Urinary bladder (tissue), 4 donors: ENCODE data around the gene LPP. TPM values are rescaled to one million over a fixed set of nuclear protein-coding genes. Genes with fewer than 3 reads are reported as not detected.

Experiments used
- DNase-seq: peaks from one replicate; pipeline ENCODE4 v3.0.0-alpha.2; 2015; ENCODE audit errors: extremely low spot score
- H3K27ac ChIP-seq: one replicate; pipeline ENCODE4 v1.5.1; 2013; ENCODE audit warnings: low read depth, mild to moderate bottlenecking, moderate library complexity
- H3K36me3 ChIP-seq: one replicate; pipeline ENCODE4 v1.6.1; 2013; ENCODE audit warnings: mild to moderate bottlenecking, moderate library complexity; ENCODE audit not compliant: insufficient read depth
- H3K4me1 ChIP-seq: one replicate; pipeline ENCODE4 v1.6.1; 2013; ENCODE audit warnings: mild to moderate bottlenecking, moderate library complexity; ENCODE audit not compliant: insufficient read depth
- H3K4me3 ChIP-seq: one replicate; pipeline ENCODE4 v1.5.1; 2013; ENCODE audit warnings: low read depth, low read length
- whole genome bisulfite sequencing: extraction: QIAGEN DNeasy Blood & Tissue Kit; methylation state at CpG from one replicate; pipeline ENCODE4 v1.1.7; 2013; 5-methylcytosine and 5-hydroxymethylcytosine counted together
- polyA plus RNA-seq: library from polyadenylated mRNA; stranded (reverse); fragments of 200-250 nt; gene quantifications from one replicate; pipeline ENCODE4 v1.2.3, GENCODE V29; 2013
- small RNA-seq: library from RNA; depleted of rRNA; stranded (forward); fragments of <200 nt; gene quantifications from one replicate; pipeline ENCODE3, GENCODE V24; 2014
- total RNA-seq: library from RNA; depleted of rRNA; stranded (reverse); fragments of >200 nt; gene quantifications from one replicate; pipeline ENCODE4 v1.2.3, GENCODE V29; 2014
- donor health status: healthy with polysubstance abuse.
- donor health status: healthy.

LPP gene
- total and polyA plus RNA-seq, 2 donors = 133 to 705 TPM

DNA sequence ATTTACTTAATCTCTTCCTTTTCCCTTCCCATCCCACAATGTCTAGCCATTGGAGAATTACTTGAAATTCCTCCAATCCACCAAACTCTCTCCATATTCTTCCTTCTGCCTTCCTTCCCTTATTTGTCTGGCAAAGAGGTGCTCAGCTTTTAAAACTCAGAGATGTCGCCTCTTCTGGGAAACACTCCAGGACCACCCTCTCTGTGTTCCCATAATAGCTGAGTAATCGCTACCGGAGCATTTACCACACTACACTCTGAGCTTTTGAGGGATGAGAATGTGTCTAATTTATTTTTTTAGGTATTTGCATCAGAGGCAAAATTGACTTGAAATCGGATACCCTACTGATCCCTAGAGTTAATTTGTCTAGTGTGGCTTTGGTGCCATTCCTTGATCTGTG lies 772.2 kb downstream of the LPP start:
- H3K36me3 ChIP-seq = no peaks in the 10 kb centered on the region
- WGBS = 81% methylated on average over 4 of the region's 4 CpGs
- DNase-seq = no peak

DNA sequence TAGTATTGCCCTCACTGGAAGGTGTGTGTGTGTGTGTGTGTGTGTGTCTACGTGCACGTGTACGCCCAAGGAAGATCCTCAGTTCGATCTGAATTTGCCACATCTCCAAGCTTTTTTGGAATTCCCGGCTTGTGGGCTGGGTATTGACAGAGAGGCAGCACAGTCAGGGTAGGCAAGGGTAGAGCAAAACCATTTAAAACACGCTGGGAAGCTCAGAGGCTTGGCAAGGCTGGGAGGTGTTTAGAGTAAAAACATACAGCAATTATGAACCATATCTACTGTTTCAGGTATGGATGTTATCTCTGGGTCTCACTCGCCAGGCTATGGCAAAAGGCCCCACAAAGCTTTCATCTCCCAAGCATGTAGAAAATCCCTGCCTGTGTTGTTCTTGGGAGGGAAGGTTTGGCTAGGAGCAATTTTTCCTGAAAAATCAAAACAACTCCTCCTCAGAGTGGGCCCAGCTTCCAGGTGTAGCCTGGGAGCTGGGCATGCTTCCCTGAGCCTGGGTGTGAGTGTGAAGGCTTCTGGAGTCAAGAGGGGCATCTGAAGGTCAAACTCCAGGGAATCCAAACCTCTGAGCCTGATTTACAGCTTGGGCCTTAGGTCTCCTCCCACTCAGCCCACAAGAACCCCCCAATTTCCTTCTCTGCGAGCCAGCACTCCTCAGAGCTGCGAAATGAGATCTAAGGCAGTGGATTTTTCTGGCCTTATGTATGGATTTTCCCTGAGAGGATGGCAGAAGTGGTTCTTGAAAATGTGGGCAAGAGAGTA lies 773.0 kb downstream of the LPP start:
- no peak for DNase-seq
- no peaks in the 10 kb centered on the region for H3K4me1 ChIP-seq
- H3K36me3 ChIP-seq = no peaks in the 10 kb centered on the region
- no peak overlapping the region for H3K27ac ChIP-seq
- no peak overlapping the region for H3K4me3 ChIP-seq
- WGBS = 91% methylated on average over 9 of the region's 9 CpGs

More for the DNA sequence above, 772.2 kb downstream of the LPP start:
- H3K27ac ChIP-seq = no peak overlapping the region
- no peak overlapping the region for H3K4me3 ChIP-seq
- no peaks in the 10 kb centered on the region for H3K4me1 ChIP-seq

DNA sequence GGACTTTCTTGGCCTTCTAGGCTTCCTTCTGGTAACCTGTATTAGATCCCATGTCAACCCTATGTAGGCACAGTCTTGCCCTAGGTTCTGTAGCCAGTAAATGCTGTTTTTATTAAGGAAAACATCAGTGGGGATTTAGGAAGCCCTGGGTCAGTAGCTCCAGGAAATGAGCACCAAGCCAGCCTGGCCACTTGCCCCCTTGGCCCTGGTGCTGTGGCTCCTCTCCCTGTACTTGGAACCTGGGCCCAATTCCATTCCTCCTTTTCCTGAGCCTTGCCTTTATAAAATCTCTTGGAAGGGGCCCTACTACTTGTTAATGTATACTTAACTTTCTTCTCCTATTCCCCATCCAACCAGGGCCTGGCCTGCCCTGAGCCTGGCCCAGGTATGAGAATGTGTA lies 774.0 kb downstream of the LPP start:
- DNase-seq = no peak
- H3K36me3 ChIP-seq = no peaks in the 10 kb centered on the region
- H3K4me1 ChIP-seq = no peaks in the 10 kb centered on the region
- H3K27ac ChIP-seq = no peak overlapping the region
- no peak overlapping the region for H3K4me3 ChIP-seq

DNA sequence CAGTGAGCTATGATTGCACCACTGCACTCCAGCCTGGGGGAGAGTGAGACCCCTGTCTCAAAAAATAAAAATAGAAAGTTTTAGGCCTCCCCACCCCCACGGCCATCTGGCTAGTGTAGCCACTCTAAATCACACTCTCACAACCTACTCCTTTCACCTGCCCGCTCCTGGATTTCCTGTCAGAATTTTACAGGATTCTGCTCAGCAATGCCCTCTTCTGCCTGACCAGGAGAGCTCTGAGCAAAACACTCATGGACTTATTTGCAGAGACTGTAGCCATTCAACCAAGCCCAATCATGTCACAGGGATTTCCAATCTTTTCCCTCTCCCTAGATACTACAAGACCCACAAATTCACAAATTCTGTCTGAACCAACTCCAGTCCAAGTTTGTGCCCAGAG lies 775.2 kb downstream of the LPP start:
- Histone ChIP-seq H3K27ac (no peak overlapping the region), H3K4me3 (no peak overlapping the region), H3K4me1 (no peaks in the 10 kb centered on the region), H3K36me3 (no peaks in the 10 kb centered on the region)
- DNase-seq = no peak
- WGBS = 85% methylated on average over 2 of the region's 2 CpGs

DNA sequence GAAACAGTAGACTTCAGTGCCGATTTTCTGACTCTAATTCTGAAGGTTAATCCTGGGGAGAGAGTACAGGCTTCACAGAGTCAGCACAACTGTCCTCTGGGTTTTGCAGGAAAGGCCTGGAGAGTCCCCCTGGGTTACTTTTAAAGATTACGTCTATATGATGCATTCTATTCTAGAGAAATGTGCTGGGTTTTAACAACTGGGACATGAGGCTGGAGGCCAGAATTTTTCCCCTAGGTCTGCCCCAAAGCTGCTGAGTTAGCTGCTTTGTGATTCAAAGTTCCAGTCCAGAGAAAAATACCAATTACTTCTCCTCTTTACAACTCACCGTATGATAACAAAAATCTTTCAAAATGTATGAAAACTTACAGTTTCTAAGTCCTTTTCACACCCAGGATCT lies 777.1 kb downstream of the LPP start:
- no peak overlapping the region for H3K4me3 ChIP-seq
- no peaks in the 10 kb centered on the region for H3K36me3 ChIP-seq
- WGBS = 46% methylated on average over 3 of the region's 3 CpGs
- no peaks in the 10 kb centered on the region for H3K4me1 ChIP-seq
- no peak for DNase-seq
- no peak overlapping the region for H3K27ac ChIP-seq

DNA sequence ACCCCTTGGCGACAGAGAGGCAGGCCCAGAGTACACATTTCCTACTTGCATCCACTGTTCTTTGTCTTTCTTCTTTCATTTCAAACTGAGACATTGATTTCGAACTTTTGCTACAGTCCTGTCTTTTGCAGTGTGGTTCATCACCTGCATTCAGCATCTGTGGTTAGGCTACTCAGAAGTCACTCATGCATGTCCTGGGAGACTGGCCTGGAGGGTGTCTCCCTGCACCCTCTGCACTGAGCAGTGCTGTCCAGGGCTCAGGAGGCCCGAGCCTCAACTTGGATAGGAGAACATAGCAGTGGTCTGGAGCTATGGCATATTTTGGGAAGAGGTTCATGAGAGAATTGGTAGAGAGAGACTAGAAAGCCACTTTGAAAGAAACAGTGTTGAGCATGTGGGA lies 777.6 kb downstream of the LPP start:
- H3K36me3 ChIP-seq = no peaks in the 10 kb centered on the region
- H3K4me1 ChIP-seq = no peaks in the 10 kb centered on the region
- 90% methylated on average over 3 of the region's 3 CpGs for WGBS
- H3K4me3 ChIP-seq = no peak overlapping the region
- no peak overlapping the region for H3K27ac ChIP-seq
- no peak for DNase-seq

DNA sequence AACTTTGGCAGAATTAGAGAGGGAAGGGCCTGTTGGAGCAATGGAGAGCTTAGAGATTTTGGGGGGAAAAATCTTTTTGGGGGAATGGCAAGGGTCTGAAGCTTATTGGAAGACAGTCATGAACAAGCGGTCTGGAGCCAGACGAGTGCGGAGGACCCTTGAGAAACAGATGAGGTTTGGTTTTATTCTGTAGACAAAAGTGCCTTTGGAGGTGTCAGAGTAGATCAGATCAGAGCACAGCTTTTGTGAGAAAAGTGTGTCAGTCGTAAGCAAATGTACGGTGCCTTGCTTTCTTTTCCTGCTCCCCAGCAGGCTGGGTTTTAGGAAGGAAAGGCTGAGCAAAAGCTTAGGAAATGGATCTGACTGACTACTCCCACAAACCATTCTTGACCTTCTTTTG lies 781.0 kb downstream of the LPP start:
- 96% methylated on average over 5 of the region's 5 CpGs for WGBS
- H3K4me3 ChIP-seq = no peak overlapping the region
- no peaks in the 10 kb centered on the region for H3K4me1 ChIP-seq
- DNase-seq = no peak
- no peaks in the 10 kb centered on the region for H3K36me3 ChIP-seq
- H3K27ac ChIP-seq = no peak overlapping the region

DNA sequence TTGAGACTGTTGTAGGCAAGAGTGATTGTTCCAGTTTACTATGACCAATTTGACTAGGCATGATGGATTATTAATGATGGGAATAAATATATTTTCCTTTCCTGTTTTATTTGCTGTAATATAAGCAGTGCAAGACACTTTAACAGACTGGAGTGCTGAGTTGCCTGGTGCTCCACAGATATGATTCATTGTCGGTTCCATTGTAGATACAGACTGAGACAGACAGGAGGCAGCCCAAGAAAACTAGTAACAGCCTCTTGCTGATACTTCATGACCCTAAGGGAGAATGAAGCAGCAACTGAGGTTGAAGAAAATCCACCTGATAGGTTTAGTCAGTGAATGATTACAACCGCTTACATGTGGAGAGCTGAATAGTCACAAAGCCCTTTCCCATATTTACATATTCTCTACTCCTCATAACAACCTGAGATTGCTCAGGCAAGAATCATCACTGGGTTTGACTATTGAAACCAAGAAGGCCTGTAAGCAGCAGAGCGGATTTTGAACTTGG lies 782.7 kb downstream of the LPP start:
- DNase-seq = no peak
- Histone ChIP-seq H3K4me3 (no peak overlapping the region), H3K36me3 (no peaks in the 10 kb centered on the region), H3K27ac (no peak overlapping the region), H3K4me1 (no peaks in the 10 kb centered on the region)
- WGBS = 94% methylated on average over 3 of the region's 3 CpGs

DNA sequence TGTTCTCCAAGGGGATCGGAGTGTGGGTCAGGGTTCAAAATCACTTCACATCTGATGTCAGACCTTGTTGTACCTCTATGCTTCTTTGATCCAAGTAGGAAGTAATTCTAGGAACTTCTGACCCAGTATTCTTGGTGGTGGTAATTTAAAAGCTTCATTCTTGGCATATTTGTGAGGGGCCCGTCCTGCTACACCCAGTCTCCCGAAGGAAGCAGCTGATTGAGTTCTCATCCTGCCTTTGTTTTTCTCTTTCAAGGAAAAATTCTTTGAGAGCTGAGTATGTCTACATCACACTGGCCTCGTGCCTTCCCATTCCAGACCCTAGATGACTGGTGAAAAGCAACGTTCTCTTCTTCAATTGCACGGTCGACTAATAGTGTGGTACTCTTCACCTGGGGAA lies 783.4 kb downstream of the LPP start:
- 81% methylated on average over 7 of the region's 7 CpGs for WGBS
- Histone ChIP-seq H3K27ac (no peak overlapping the region), H3K36me3 (no peaks in the 10 kb centered on the region), H3K4me1 (no peaks in the 10 kb centered on the region), H3K4me3 (no peak overlapping the region)
- DNase-seq = no peak

DNA sequence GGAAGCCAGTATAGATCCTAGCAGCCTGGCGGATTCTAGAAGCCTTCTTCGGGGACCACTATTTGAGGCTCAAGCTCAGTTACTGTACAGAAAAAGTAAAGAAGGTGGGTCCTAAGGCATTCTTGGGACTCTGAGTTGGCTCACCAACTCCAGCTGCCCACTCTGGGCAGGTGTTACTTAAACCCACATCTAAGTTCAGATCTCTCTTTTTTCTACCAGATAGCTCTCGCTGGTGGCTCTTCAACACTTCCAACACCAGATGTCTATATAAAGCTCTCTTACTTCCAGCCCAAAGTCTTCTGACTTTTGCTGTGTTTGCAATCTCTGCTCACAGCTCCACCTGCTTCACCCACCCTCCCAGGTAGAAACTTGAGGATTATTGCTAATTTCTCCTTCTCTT lies 785.0 kb downstream of the LPP start:
- Histone ChIP-seq H3K36me3 (no peaks in the 10 kb centered on the region), H3K4me1 (no peaks in the 10 kb centered on the region), H3K27ac (no peak overlapping the region), H3K4me3 (no peak overlapping the region)
- DNase-seq = no peak
- WGBS = 98% methylated on average over 3 of the region's 3 CpGs

DNA sequence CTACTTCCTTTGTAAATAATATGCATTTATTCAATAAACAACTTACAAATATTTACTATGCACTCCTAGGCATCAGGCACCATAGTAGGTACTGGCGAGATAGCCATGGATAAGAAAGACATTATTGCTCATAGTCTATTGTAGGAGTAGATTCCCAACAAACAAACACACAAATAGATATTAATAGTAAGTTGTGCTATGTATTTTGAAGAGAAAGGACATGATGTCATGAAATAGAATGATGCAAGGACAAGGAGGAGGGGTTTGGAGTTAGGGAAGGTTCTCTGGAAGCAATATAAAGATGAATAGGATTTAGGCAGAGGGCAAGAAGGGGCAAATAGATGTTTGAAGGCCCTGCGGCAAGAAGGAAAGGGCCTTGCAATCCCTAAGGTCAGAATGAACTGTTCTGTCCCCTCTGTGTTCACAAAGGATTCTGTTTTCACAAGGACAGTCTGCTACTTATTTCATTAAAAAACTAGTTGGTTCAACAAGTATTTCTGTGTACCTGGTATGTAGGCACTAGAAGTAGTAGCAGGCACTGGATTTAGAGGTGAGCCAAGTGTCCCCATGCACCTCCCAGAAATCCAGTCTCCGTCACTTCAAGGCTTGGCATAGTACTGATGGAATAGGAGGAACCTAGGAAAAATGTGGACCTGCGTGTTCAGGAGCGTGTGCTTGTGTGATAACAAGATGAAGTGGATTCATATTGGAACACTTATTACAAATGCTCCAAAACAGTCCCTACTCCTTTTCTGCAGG lies 786.0 kb downstream of the LPP start:
- Histone ChIP-seq H3K27ac (no peak overlapping the region), H3K36me3 (no peaks in the 10 kb centered on the region), H3K4me3 (no peak overlapping the region), H3K4me1 (peaks cover 2% of the 10 kb centered on the region)
- 94% methylated on average over 5 of the region's 5 CpGs for WGBS
- DNase-seq = no peak

Small RNA genes lying within 50 kb of the gene (small RNA-seq; reads per million reads assigned to genes)
- 3,779 reads per million, percentile 100 among the genes with 10 or more reads in this experiment for gene MIR28
